Epithelial cell of proximal tubule (primary cell): Measurements from ENCODE around the gene CST8. TPM values are rescaled to one million over a fixed set of nuclear protein-coding genes. Genes with fewer than 3 reads are reported as not detected.

Source experiments
- DNase-seq: peaks from one replicate; pipeline ENCODE4 v3.0.0-alpha.2; 2011; ENCODE audit warnings: low read depth
- H3K4me3 ChIP-seq: 2 replicates; pipeline ENCODE4 v1.5.1; 2011; ENCODE audit warnings: low read depth, mild to moderate bottlenecking, low read length
- CTCF ChIP-seq: conservative IDR thresholded peaks from 2 replicates; pipeline ENCODE4 v1.5.1; 2012; ENCODE audit warnings: low read depth, mild to moderate bottlenecking, low read length
- total RNA-seq: library from RNA; depleted of rRNA; stranded (reverse); fragments of >200 nt; gene quantifications from 2 replicates; pipeline ENCODE4 v1.2.3, GENCODE V29; 2015

Gene CST8
- total RNA-seq, 1 donor from 2014 or later = not detected

GRCh38 chr20:23509247-23509913 is 18.5 kb downstream of the CST8 start:
- no peak overlapping the region for H3K4me3 ChIP-seq
- TF ChIP-seq CTCF = no peak
- DNase-seq = peak; percentile 29

GRCh38 chr20:23510000-23510590 is 19.2 kb downstream of the CST8 start:
- no peak overlapping the region for H3K4me3 ChIP-seq
- no peak for DNase-seq
- TF ChIP-seq CTCF = no peak

GRCh38 chr20:23513164-23513563 is 22.2 kb downstream of the CST8 start:
- DNase-seq = no peak
- H3K4me3 ChIP-seq = no peak overlapping the region
- TF ChIP-seq CTCF = no peak

- no peak for TF ChIP-seq CTCF
- H3K4me3 ChIP-seq = no peak overlapping the region
- DNase-seq = no peak
Observed at GRCh38 chr20:23514848-23515247, 23.9 kb downstream of the CST8 start.

- no peak overlapping the region for H3K4me3 ChIP-seq
- DNase-seq = peak; percentile 4
- no peak for TF ChIP-seq CTCF
Observed at GRCh38 chr20:23515250-23515939, 24.5 kb downstream of the CST8 start.

GRCh38 chr20:23517719-23518118 is 26.8 kb downstream of the CST8 start:
- no peak for DNase-seq
- no peak for TF ChIP-seq CTCF
- no peak overlapping the region for H3K4me3 ChIP-seq
